ENCODE data around the gene PRDM11.

PRDM11 gene

GRCh38 chr11:45267052-45267451 is 120.6 kb downstream of the PRDM11 start:
- peak; percentile 78 for DNase-seq

- no peak for DNase-seq
These were observed 121.3 kb downstream of the PRDM11 start for GRCh38 chr11:45267652-45268299.

- no peak for DNase-seq
These were observed 123.2 kb downstream of the PRDM11 start for GRCh38 chr11:45269678-45270077.

GRCh38 chr11:45270946-45271716 is 124.7 kb downstream of the PRDM11 start:
- no peak for DNase-seq

GRCh38 chr11:45272701-45273100 is 126.3 kb downstream of the PRDM11 start:
- DNase-seq: no peak

GRCh38 chr11:45273509-45273908 is 127.1 kb downstream of the PRDM11 start:
- no peak for DNase-seq

- no peak for DNase-seq
These were observed 127.8 kb downstream of the PRDM11 start for GRCh38 chr11:45274206-45274605.

GRCh38 chr11:45275828-45276227 is 129.4 kb downstream of the PRDM11 start:
- no peak for DNase-seq

GRCh38 chr11:45278714-45279113 is 132.3 kb downstream of the PRDM11 start:
- DNase-seq: no peak

GRCh38 chr11:45279645-45280044 is 133.2 kb downstream of the PRDM11 start:
- DNase-seq: no peak

GRCh38 chr11:45280449-45280848 is 134.0 kb downstream of the PRDM11 start:
- DNase-seq: no peak

- no peak for DNase-seq
These were observed 135.6 kb downstream of the PRDM11 start for GRCh38 chr11:45282081-45282480.

Measured in activated CD8-positive, alpha-beta memory T cell treated with anti-CD3 and anti-CD28 coated beads, Interleukin-2, amount 50 U/mL, for 48 hours (primary cell).